Stomach (tissue), 4 donors: ENCODE measurements around the gene CDK19.

Source experiments
- CTCF ChIP-seq, 7 experiments: fragments of 450-650 bp in 4 of 7; fragments of 200-600 bp in 3 of 7; sonication (generic) in 3 of 7; IDR thresholded peaks; one replicate each; pipeline ENCODE4 v1.5.1; 2016 to 2019; ENCODE audit warnings: antibody characterized with exemption in 7 of 7, control low read depth in 2 of 7, mild to moderate bottlenecking in 1 of 7
- EP300 ChIP-seq: sonication (generic); formaldehyde crosslinking; IDR thresholded peaks from one replicate; pipeline ENCODE4 v1.6.1; 2017; ENCODE audit warnings: antibody characterized with exemption
- POLR2A ChIP-seq, 4 donors: fragments of 450-650 bp; IDR thresholded peaks; one replicate each; pipeline ENCODE4 v1.6.1; 2016; ENCODE audit warnings: antibody characterized with exemption in 4 of 4, control low read depth in 2 of 4, mild to moderate bottlenecking in 1 of 4, moderate library complexity in 1 of 4
- POLR2AphosphoS5 ChIP-seq, 3 donors: sonication (generic); formaldehyde crosslinking; IDR thresholded peaks; one replicate each; pipeline ENCODE4 v1.6.1; 2016; ENCODE audit warnings: antibody characterized with exemption in 3 of 3

- no peak for TF ChIP-seq CTCF (IDR thresholded peaks at IDR 0.05)
- TF ChIP-seq POLR2A (IDR thresholded peaks at IDR 0.05), result no peak
- TF ChIP-seq EP300, result no peak
- TF ChIP-seq POLR2AphosphoS5 (IDR thresholded peaks at IDR 0.05), result no peak
Measured at GRCh38 chr6:110822249-110822648, 7.0 kb upstream of the CDK19 start.
